Activated CD8-positive, alpha-beta memory T cell treated with anti-CD3 and anti-CD28 coated beads, Interleukin-2, amount 50 U/mL, for 24 hours (primary cell): ENCODE results near the gene TMEM200B.
"Not testable (repeated sequence)": the region's sequence is repeated elsewhere in the genome, so short reads cannot be mapped to it uniquely, and the experiment has no call there.

Experiments
- DNase-seq: peaks from one replicate; pipeline ENCODE4 v3.0.0-alpha.2; 2020; ENCODE audit errors: extremely low read depth

Gene TMEM200B

GRCh38 chr1:29123887-29124365 lies at the start of gene TMEM200B:
Gene TMEM200B (minus strand): TSS chr1:29123903. CDS start chr1:29121828, 2,075 bp downstream.
- no peak for DNase-seq

- DNase-seq, result no peak
These were observed 48.8 kb upstream of the TMEM200B start for GRCh38 chr1:29172415-29172939.

- DNase-seq, result no peak
These were observed 47.8 kb upstream of the TMEM200B start for GRCh38 chr1:29171521-29171920.

- no peak for DNase-seq
These were observed 47.4 kb upstream of the TMEM200B start for GRCh38 chr1:29171089-29171488.

- DNase-seq, result no peak
These were observed 46.3 kb upstream of the TMEM200B start for GRCh38 chr1:29169976-29170375.

- DNase-seq, result no peak
These were observed 44.2 kb upstream of the TMEM200B start for GRCh38 chr1:29167904-29168303.

GRCh38 chr1:29166291-29166878 lies 42.7 kb upstream of the TMEM200B start:
- DNase-seq, result no peak

GRCh38 chr1:29164588-29164987 lies 40.9 kb upstream of the TMEM200B start:
- no peak for DNase-seq

GRCh38 chr1:29162476-29163138 lies 38.9 kb upstream of the TMEM200B start:
- no peak for DNase-seq

- DNase-seq, result no peak
These were observed 38.3 kb upstream of the TMEM200B start for GRCh38 chr1:29162025-29162424.

- DNase-seq, result no peak
These were observed 36.1 kb upstream of the TMEM200B start for GRCh38 chr1:29159773-29160172.

- DNase-seq, result no peak
These were observed 33.5 kb upstream of the TMEM200B start for GRCh38 chr1:29157269-29157601.

- no peak for DNase-seq
These were observed 33.0 kb upstream of the TMEM200B start for GRCh38 chr1:29156543-29157268.

- no peak for DNase-seq
These were observed 28.5 kb upstream of the TMEM200B start for GRCh38 chr1:29152046-29152805.

GRCh38 chr1:29150346-29150745 lies 26.6 kb upstream of the TMEM200B start:
- not testable (repeated sequence) for DNase-seq

GRCh38 chr1:29148656-29149491 lies 25.2 kb upstream of the TMEM200B start:
- no peak for DNase-seq

- DNase-seq, result no peak
These were observed 22.2 kb upstream of the TMEM200B start for GRCh38 chr1:29145739-29146437.

- DNase-seq, result no peak
These were observed 20.5 kb upstream of the TMEM200B start for GRCh38 chr1:29144178-29144577.

GRCh38 chr1:29142714-29143113 lies 19.0 kb upstream of the TMEM200B start:
- no peak for DNase-seq

GRCh38 chr1:29136391-29136915 lies 12.8 kb upstream of the TMEM200B start:
- DNase-seq, result no peak
